Measurements from ENCODE around the gene CACNG4. TPM values are rescaled to one million over a fixed set of nuclear protein-coding genes. Genes with fewer than 3 reads are reported as not detected.

The CACNG4 gene
- total and polyA plus RNA-seq, 2 experiments from 2014 or later = 1.6 to 4.1 TPM

GRCh38 chr17:66949501-66949900 is 15.0 kb upstream of the CACNG4 start:
- Histone ChIP-seq H3F3A (replicated peaks; ENCODE audit: low read depth) (no peaks in the 10 kb centered on the region), H3K4me2 (no peak overlapping the region), H3K27me3 (ENCODE audit: insufficient read depth) (no peaks in the 10 kb centered on the region), H3K79me2 (replicated peaks; ENCODE audit: insufficient read depth) (no peaks in the 10 kb centered on the region), H3K36me3 (ENCODE audit: insufficient read depth) (no peaks in the 10 kb centered on the region), H3K4me1 (ENCODE audit: insufficient read depth) (peaks cover 20% of the 10 kb centered on the region), H3K27ac (ENCODE audit: low read depth) (no peak overlapping the region), H2AFZ (no peak overlapping the region), H3K9me2 (ENCODE audit: insufficient read depth) (0 out of 2 replicates have a peak, but pooled peaks cover 10% of the 10 kb centered on the region), H4K20me1 (replicated peaks; ENCODE audit: insufficient read depth) (no peaks in the 10 kb centered on the region), H3K4me3 (no peak overlapping the region)
- no peak for DNase-seq (ENCODE audit: low spot score)
- Mint-ChIP-seq H3K4me1 (peaks cover 34% of the 10 kb centered on the region), H3K27ac (no peak overlapping the region), H3K27me3 (ENCODE audit: insufficient read depth, low read depth, poor library complexity) (peaks cover 14% of the 10 kb centered on the region), H3K36me3 (ENCODE audit: low read depth) (peaks cover 8% of the 10 kb centered on the region; the same call in 2 of the 3 replicates), H3K9me3 (peaks cover 20% of the 10 kb centered on the region), H3K4me3 (no peak overlapping the region; the same call in 2 of the 3 replicates)
- TF ChIP-seq CREB1 (CRISPR knock-in tag; IDR thresholded peaks at IDR 0.05; ENCODE audit: low read depth) (no peak), JUNB (IDR thresholded peaks at IDR 0.05; ENCODE audit: unreplicated experiment) (no peak), ZNF331 (CRISPR knock-in tag; IDR thresholded peaks at IDR 0.05; ENCODE audit: low read depth) (no peak), EZH2phosphoT487 (IDR thresholded peaks at IDR 0.05; ENCODE audit: unreplicated experiment) (no peak), POLR2AphosphoS5 (IDR thresholded peaks at IDR 0.05; ENCODE audit: low read depth) (no peak), NANOG (IDR thresholded peaks at IDR 0.05; ENCODE audit: borderline replicate concordance) (no peak), EZH2 (IDR thresholded peaks at IDR 0.05; ENCODE audit: low read depth, unreplicated experiment) (no peak), ZNF462 (CRISPR knock-in tag; IDR thresholded peaks at IDR 0.05) (no peak), STAT1 (IDR thresholded peaks at IDR 0.05; ENCODE audit: unreplicated experiment) (no peak), ZNF114 (CRISPR knock-in tag; IDR thresholded peaks at IDR 0.05) (no peak)
- TF ChIP-seq, protein P1, sequence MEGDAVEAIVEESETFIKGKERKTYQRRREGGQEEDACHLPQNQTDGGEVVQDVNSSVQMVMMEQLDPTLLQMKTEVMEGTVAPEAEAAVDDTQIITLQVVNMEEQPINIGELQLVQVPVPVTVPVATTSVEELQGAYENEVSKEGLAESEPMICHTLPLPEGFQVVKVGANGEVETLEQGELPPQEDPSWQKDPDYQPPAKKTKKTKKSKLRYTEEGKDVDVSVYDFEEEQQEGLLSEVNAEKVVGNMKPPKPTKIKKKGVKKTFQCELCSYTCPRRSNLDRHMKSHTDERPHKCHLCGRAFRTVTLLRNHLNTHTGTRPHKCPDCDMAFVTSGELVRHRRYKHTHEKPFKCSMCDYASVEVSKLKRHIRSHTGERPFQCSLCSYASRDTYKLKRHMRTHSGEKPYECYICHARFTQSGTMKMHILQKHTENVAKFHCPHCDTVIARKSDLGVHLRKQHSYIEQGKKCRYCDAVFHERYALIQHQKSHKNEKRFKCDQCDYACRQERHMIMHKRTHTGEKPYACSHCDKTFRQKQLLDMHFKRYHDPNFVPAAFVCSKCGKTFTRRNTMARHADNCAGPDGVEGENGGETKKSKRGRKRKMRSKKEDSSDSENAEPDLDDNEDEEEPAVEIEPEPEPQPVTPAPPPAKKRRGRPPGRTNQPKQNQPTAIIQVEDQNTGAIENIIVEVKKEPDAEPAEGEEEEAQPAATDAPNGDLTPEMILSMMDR (conservative IDR thresholded peaks at IDR 0.05; ENCODE audit: low read depth in 2 of 2) = no peak
- TF ChIP-seq, protein P2, sequence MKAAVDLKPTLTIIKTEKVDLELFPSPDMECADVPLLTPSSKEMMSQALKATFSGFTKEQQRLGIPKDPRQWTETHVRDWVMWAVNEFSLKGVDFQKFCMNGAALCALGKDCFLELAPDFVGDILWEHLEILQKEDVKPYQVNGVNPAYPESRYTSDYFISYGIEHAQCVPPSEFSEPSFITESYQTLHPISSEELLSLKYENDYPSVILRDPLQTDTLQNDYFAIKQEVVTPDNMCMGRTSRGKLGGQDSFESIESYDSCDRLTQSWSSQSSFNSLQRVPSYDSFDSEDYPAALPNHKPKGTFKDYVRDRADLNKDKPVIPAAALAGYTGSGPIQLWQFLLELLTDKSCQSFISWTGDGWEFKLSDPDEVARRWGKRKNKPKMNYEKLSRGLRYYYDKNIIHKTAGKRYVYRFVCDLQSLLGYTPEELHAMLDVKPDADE (IDR thresholded peaks at IDR 0.05) = no peak
- TF ChIP-seq, protein P3, sequence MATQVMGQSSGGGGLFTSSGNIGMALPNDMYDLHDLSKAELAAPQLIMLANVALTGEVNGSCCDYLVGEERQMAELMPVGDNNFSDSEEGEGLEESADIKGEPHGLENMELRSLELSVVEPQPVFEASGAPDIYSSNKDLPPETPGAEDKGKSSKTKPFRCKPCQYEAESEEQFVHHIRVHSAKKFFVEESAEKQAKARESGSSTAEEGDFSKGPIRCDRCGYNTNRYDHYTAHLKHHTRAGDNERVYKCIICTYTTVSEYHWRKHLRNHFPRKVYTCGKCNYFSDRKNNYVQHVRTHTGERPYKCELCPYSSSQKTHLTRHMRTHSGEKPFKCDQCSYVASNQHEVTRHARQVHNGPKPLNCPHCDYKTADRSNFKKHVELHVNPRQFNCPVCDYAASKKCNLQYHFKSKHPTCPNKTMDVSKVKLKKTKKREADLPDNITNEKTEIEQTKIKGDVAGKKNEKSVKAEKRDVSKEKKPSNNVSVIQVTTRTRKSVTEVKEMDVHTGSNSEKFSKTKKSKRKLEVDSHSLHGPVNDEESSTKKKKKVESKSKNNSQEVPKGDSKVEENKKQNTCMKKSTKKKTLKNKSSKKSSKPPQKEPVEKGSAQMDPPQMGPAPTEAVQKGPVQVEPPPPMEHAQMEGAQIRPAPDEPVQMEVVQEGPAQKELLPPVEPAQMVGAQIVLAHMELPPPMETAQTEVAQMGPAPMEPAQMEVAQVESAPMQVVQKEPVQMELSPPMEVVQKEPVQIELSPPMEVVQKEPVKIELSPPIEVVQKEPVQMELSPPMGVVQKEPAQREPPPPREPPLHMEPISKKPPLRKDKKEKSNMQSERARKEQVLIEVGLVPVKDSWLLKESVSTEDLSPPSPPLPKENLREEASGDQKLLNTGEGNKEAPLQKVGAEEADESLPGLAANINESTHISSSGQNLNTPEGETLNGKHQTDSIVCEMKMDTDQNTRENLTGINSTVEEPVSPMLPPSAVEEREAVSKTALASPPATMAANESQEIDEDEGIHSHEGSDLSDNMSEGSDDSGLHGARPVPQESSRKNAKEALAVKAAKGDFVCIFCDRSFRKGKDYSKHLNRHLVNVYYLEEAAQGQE (IDR thresholded peaks at IDR 0.05; ENCODE audit: unreplicated experiment) = no peak
- no peak for ATAC-seq

Data from GM23338 (cell line).